Astrocyte of the spinal cord (primary cell): ENCODE data around the gene SRSF9.

ENCODE experiments used
- DNase-seq: peaks from one replicate; pipeline ENCODE4 v3.0.0; 2011; ENCODE audit warnings: low read depth, low spot score
- H3K4me3 ChIP-seq: 2 replicates; pipeline ENCODE4 v1.5.1; 2011; ENCODE audit warnings: low read depth, mild to moderate bottlenecking, low read length, moderate library complexity
- CTCF ChIP-seq: IDR thresholded peaks from 2 replicates; pipeline ENCODE4 v1.5.1; 2012; ENCODE audit warnings: low read depth, mild to moderate bottlenecking, low read length, inconsistent platforms
- in situ Hi-C: cut with HindIII; loops from 2 replicates; pipeline ENCODE4 v1.10.0; 2017; ENCODE audit warnings: low sequenced_read_pairs

The SRSF9 gene

GRCh38 chr12:120483621-120484020, 14.1 kb upstream of the SRSF9 start:
- TF ChIP-seq CTCF, result no peak
- in situ Hi-C loops, result no loop called here
- no peak for DNase-seq
- no peak overlapping the region for H3K4me3 ChIP-seq

- DNase-seq, result no peak
- no peak for TF ChIP-seq CTCF
- H3K4me3 ChIP-seq, result no peak overlapping the region
- in situ Hi-C loops, result no loop called here
Measured at GRCh38 chr12:120481022-120481767, 11.6 kb upstream of the SRSF9 start.

GRCh38 chr12:120480211-120480610, 10.7 kb upstream of the SRSF9 start:
- H3K4me3 ChIP-seq, result no peak overlapping the region
- no peak for DNase-seq
- no peak for TF ChIP-seq CTCF
- in situ Hi-C loops, result no loop called here

GRCh38 chr12:120479458-120479857, 9.9 kb upstream of the SRSF9 start:
- no peak for DNase-seq
- in situ Hi-C loops, result no loop called here
- no peak for TF ChIP-seq CTCF
- no peak overlapping the region for H3K4me3 ChIP-seq

- no peak overlapping the region for H3K4me3 ChIP-seq
- no peak for DNase-seq
- in situ Hi-C loops, result no loop called here
- TF ChIP-seq CTCF, result no peak
Measured at GRCh38 chr12:120475643-120476042, 6.1 kb upstream of the SRSF9 start.

- TF ChIP-seq CTCF, result no peak
- in situ Hi-C loops, result no loop called here
- no peak overlapping the region for H3K4me3 ChIP-seq
- DNase-seq, result peak; percentile 69
Measured at GRCh38 chr12:120474616-120474960, 5.0 kb upstream of the SRSF9 start.
